HG03520 (cell line): ENCODE data around the gene PDE5A.

Experiments used
- ATAC-seq: cut with Tn5 transposase; IDR thresholded peaks from one replicate; pipeline ENCODE4 v1.9.1; 2021; ENCODE audit warnings: mild to moderate bottlenecking, moderate library complexity; ENCODE audit not compliant: unreplicated experiment

PDE5A gene

GRCh38 chr4:119525005-119525749 lies 103.4 kb downstream of the PDE5A start:
- no peak for ATAC-seq

- no peak for ATAC-seq
These were observed 105.2 kb downstream of the PDE5A start for GRCh38 chr4:119523399-119523798.

GRCh38 chr4:119521268-119521667 lies 107.3 kb downstream of the PDE5A start:
- ATAC-seq, result no peak

DNA sequence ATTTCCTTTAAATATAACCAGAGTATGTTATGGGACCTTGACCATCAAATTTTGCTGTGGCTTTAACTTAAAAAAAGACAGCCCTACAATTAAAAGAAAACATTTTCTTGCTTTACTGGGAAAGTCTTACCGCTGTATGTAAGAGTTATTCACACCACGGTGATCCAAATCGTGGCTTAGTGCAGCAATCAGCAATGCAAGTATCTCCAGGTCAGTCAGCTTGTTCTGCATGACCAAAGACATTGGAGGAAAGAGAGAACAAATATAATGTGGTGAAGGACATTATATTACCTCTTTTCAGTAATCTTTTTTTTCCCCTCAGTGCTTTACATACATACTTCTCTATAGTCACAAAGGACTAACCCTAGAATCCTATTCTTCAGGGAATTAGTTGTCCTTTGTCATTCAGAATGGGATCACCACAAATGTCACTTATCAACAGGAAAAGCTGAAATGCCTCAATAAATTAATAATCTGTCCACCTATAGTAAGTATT lies 109.6 kb downstream of the PDE5A start:
- ATAC-seq, result no peak

DNA sequence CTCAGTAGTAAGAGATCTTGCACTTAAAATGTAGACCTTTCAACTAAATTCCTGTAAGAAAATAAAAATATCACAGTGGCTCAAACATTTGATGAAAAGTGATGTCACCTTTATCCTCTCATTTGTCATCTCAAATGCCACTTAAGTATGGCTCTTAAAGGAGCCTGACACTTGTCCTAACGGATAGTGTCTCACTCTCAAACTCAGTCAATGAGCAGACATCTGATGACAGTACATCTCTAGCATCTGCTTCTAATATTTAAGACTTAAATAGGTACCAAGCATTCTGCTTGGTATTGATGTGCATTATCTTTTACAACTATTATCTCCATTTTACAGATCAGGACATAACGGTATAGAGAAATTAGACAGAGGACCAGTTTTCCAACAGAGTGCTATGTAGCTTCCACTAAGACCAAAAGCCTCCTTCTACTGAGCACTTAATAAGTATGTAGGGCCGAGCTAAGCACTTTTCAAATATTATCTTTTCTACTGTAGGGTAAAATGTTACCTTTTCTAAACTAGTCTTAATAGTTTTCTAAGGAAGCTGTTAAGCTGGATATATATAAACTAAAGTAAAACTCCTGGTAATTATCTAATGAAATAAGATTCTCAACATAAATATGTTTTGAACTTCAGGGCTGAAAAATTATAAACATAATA lies 110.2 kb downstream of the PDE5A start:
- ATAC-seq, result no peak

DNA sequence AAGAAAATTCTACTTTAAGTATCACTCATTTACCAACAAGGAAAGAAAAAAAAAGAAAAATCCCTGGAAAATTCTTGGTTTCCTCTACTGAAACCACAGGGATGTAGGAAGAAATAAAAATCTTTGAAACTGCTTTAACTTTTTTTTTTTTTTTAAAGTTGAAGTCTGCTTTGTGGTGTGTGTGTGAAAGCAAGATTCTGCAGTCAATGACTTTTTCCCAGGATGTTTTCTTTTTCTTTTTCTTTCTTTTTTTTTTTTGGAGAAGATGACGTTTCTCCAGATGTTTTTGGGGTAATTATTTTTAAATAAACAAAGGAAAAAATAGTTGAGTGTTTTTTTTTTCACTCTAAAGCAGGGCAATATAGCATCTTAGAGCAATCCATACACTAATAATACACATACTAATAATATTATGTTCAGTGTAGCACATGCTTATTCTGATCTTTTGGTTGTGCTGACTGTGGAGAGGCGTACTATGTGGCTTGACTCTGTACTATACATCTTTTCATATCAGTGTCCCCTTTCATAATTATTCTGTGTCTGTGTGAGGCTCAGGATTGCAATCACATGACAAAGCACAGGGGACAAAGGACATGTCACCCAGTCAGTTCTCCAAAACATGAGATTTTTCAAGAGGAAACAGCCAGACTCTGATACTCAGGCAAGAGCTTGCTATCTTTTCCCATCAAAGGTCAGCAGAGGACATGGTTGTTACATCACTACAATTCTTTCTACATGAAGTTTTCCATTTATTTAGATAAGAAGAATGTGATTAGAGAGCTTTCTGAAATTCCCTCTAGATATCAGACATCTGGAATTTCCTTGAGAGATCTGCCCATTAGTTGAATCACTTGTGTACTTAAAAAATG lies 111.0 kb downstream of the PDE5A start:
- no peak for ATAC-seq

GRCh38 chr4:119512398-119512797 lies 116.2 kb downstream of the PDE5A start:
- no peak for ATAC-seq

- ATAC-seq, result no peak
These were observed 118.0 kb downstream of the PDE5A start for GRCh38 chr4:119510395-119511149.

DNA sequence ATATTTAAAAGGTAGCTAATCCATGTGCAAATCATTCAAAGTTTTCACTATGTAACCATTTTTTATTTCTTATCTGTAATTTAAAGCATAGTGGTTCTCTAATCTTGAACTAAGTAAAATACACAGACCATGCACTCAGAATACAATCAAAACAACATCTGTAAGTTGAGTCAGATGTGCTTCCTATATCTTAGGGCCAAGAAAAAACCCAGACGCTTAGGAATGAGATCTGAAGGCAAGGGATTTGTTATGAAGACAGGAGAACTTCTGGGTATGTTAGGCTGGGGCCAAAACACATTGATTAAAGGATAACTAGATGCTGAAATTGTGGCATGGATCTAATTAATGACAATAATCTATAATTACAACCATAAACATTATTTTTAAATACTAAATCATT lies 120.3 kb downstream of the PDE5A start:
- no peak for ATAC-seq

DNA sequence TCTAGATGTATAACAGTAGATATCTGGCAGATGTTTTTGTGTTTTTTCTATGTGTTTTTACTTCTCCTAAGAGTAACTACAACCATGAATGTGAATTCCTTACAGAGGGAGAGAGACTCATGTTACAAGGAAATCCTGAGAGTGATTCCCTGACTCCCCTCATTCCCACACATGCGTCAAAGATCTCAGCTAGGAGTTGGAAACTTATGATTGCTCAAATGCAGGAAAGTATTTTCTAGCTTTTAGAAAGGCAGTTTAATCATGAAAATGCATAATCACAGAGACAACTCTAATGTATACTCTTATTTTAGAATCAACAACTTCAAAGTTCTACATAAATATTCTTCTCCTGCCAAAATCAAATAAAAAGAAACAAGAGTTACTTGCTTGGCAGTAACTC lies 121.8 kb downstream of the PDE5A start:
- no peak for ATAC-seq

DNA sequence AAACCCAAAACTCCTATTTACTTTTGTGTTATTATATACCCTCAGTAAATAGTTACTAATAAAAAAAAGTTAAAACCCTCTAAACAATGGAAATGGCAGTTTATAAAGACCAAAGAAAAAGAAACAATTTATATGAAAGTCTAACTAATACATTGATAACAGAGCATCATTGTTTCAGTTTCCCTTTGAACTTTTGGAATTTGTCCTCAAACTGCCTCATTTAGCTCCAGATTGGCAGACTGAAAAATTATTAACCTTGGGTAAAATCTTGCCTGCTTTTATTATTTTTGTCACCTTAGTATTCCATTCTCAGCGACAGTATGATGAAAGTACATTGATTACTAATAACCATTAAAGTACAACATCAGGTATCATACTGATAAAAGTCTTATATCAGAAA lies 124.0 kb downstream of the PDE5A start:
- ATAC-seq, result no peak

DNA sequence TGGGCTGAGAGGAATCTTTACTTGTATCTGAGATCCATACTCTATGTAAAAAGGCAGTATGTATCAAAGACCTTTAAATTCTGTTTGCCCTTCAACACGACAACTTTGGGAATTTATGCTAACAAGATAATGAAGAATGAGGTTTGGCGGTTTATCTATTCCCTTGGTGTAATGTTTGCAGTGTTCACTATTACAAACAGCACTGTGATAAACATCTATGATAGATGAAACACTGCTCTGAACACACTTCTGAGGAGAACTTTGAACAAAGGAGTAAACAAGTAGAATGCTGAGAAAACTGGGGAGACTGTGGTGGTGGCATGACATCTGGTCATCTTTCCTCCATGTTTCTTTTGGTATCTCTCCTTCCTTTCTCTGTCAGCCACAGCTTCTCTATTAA lies 126.9 kb downstream of the PDE5A start:
- no peak for ATAC-seq

DNA sequence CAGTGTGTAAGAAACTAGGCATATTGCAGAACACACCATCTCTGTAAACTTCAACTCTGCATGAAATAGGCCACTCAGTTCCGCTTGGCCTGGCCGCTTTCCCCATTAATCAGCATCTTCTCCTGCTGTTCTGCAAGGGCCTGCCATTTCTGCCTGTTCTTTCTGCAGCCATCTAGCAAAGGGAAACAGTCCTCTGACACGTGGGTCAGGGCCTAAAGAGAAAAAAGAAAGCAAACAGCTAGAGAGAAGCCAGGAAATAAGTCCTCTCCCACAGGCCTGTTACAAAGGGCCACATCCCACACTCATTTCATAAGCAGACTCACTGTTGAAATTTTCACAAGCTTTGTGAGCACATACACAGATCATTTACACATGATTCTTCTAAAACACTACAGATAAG lies 130.1 kb downstream of the PDE5A start:
- ATAC-seq, result no peak

GRCh38 chr4:119493886-119494285 lies 134.7 kb downstream of the PDE5A start:
- no peak for ATAC-seq

- no peak for ATAC-seq
These were observed 135.2 kb downstream of the PDE5A start for GRCh38 chr4:119493419-119493818.

DNA sequence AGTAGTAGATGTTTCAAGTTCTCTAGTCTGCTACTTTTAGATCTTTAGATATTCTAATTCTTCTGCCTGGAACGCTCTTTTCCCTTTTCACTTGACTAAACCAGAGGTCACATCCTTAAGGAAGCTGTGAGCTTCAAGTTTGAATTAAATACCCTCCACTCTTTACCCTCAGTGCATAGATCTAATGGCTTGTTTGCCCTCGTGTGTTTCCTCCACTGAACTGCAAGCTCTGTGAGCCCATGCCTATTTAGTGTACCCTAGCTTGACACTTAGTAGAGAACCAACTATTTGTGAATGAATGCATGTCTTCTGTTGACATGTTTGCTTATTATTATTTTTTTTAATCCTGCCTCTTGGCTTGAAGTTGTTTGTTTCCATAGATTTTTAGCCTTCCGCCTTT lies 138.3 kb downstream of the PDE5A start:
- no peak for ATAC-seq

- no peak for ATAC-seq
These were observed 139.3 kb downstream of the PDE5A start for GRCh38 chr4:119489305-119489704.

DNA sequence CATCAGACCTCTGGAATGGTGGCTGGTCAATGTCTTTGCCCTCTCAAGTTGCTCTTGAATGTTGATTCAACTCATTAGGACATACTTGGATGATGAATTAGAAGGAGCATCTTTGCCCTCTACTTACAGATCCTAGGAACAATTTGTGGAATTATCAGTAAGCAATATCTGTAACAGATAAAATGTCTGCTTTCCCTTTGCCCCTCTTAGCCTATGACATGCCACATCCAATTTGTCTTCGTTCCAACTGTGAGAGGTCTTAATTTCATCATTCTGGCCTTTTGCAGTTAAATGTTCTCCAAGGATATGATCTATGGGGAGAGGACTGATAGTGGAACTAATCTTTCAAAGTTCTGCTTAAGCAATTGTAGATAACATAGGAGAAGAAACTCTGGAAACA lies 148.3 kb downstream of the PDE5A start:
- ATAC-seq, result no peak

GRCh38 chr4:119479835-119480234 lies 148.8 kb downstream of the PDE5A start:
- no peak for ATAC-seq

GRCh38 chr4:119479180-119479808 lies 149.3 kb downstream of the PDE5A start:
- ATAC-seq, result no peak
